H1 (cell line): ENCODE results near the gene NME4. TPM values are rescaled to one million over a fixed set of nuclear protein-coding genes. Genes with fewer than 3 reads are reported as not detected.
A peak's percentile ranks its signal among the peaks of the same experiment; 100 is the strongest.

ENCODE experiments used
- ATF2 ChIP-seq: IDR thresholded peaks from 2 replicates; pipeline ENCODE4 v1.6.1; 2012; ENCODE audit warnings: low read length, inconsistent platforms
- BACH1 ChIP-seq: IDR thresholded peaks from 2 replicates; pipeline ENCODE4 v1.6.1; 2012; ENCODE audit warnings: low read length, improper control_type of control experiment
- CHD1 ChIP-seq: IDR thresholded peaks from 2 replicates; pipeline ENCODE4 v1.6.1; 2012; ENCODE audit warnings: low read depth, low read length, improper control_type of control experiment
- CREB1 ChIP-seq: IDR thresholded peaks from 2 replicates; pipeline ENCODE4 v1.6.1; 2012; ENCODE audit warnings: inconsistent platforms
- EP300 ChIP-seq, 2 experiments: IDR thresholded peaks; 1 replicate in 1 of 2; 2 replicates in 1 of 2; pipeline ENCODE4 v1.6.1; 2011 to 2012; ENCODE audit warnings: low read depth in 2 of 2, low read length in 2 of 2, mild to moderate bottlenecking in 2 of 2, borderline replicate concordance in 1 of 2, inconsistent platforms in 1 of 2, moderate library complexity in 1 of 2
- EZH2 ChIP-seq: fragments of 200-600 bp; sonication (generic); IDR thresholded peaks from 2 replicates; pipeline ENCODE4 v1.7.1; 2012; ENCODE audit warnings: low read depth, mild to moderate bottlenecking, moderate library complexity, low read length, inconsistent platforms; ENCODE audit not compliant: severe bottlenecking
- GTF2F1 ChIP-seq: IDR thresholded peaks from 2 replicates; pipeline ENCODE4 v1.6.1; 2012; ENCODE audit warnings: low read depth, low read length, improper control_type of control experiment, borderline replicate concordance
- MAFK ChIP-seq: IDR thresholded peaks from 2 replicates; pipeline ENCODE4 v1.6.1; 2012; ENCODE audit warnings: low read depth, mild to moderate bottlenecking, improper control_type of control experiment, low read length
- MAX ChIP-seq: IDR thresholded peaks from 2 replicates; pipeline ENCODE4 v1.6.1; 2012; ENCODE audit warnings: inconsistent platforms
- NANOG ChIP-seq: IDR thresholded peaks from 2 replicates; pipeline ENCODE4 v1.6.1; 2011; ENCODE audit warnings: low read length, low read depth, mild to moderate bottlenecking, inconsistent platforms; ENCODE audit not compliant: insufficient read depth, poor library complexity, severe bottlenecking
- NRF1 ChIP-seq: IDR thresholded peaks from 2 replicates; pipeline ENCODE4 v1.6.1; 2011; ENCODE audit warnings: mild to moderate bottlenecking, low read depth, low read length, improper control_type of control experiment
- POLR2A ChIP-seq, 2 experiments: IDR thresholded peaks; 1 replicate in 1 of 2; 2 replicates in 1 of 2; pipeline ENCODE4 v1.6.1; 2011; ENCODE audit warnings: low read depth in 2 of 2, low read length in 2 of 2, mild to moderate bottlenecking in 2 of 2; ENCODE audit errors: control extremely low read depth in 1 of 2
- RBBP5 ChIP-seq: IDR thresholded peaks from 2 replicates; pipeline ENCODE4 v1.7.1; 2012; ENCODE audit warnings: low read depth, mild to moderate bottlenecking, inconsistent platforms, low read length, moderate library complexity, borderline replicate concordance
- SP4 ChIP-seq: IDR thresholded peaks from 2 replicates; pipeline ENCODE4 v1.6.1; 2012; ENCODE audit warnings: low read length, inconsistent platforms
- TAF1 ChIP-seq: IDR thresholded peaks from 2 replicates; pipeline ENCODE4 v1.6.1; 2011; ENCODE audit warnings: mild to moderate bottlenecking, low read depth, low read length
- TAF7 ChIP-seq: optimal IDR thresholded peaks from 2 replicates; pipeline ENCODE3; 2011; ENCODE audit warnings: low read depth, mild to moderate bottlenecking, inconsistent platforms, low read length, moderate library complexity, borderline replicate concordance
- USF2 ChIP-seq: IDR thresholded peaks from 2 replicates; pipeline ENCODE4 v1.6.1; 2011; ENCODE audit warnings: low read length, improper control_type of control experiment
- YY1 ChIP-seq: IDR thresholded peaks from 2 replicates; pipeline ENCODE4 v1.6.1; 2011; ENCODE audit warnings: low read depth, mild to moderate bottlenecking, low read length
- ZNF274 ChIP-seq: IDR thresholded peaks from 2 replicates; pipeline ENCODE4 v1.7.0; 2012; ENCODE audit warnings: low read length, borderline replicate concordance; ENCODE audit errors: extremely low read depth
- polyA plus RNA-seq, 7 experiments: library from polyadenylated mRNA; depleted of rRNA in 3 of 7; stranded (reverse) in 5 of 7; unstranded in 2 of 7; fragments of >200 nt in 5 of 7; fragments of 200-250 nt in 2 of 7; gene quantifications; 1 replicate in 5 of 7; 2 replicates in 1 of 7; 4 replicates in 1 of 7; pipeline versions ENCODE4 v1.2.1 to v1.2.3, GENCODE V29; 2011 to 2013; ENCODE audit warnings: missing spikeins in 2 of 7, mixed read lengths in 2 of 7
- total RNA-seq: library from RNA; stranded (reverse); fragmentation: NEBNext Ultra II Directional; extraction: Animal tissue kit (Norgen Biotek cat#: 25700); gene quantifications from 2 replicates; pipeline ENCODE4 v1.2.1, GENCODE V29; 2021

NME4 gene
- total and polyA plus RNA-seq, 2 of the 8 experiments (the other 6 are each of a cell fraction or from before 2014, with no cell fraction given), result 408 to 863 TPM

GRCh38 chr16:401468-402348 lies 4.7 kb downstream of the NME4 start, which contains the start of gene DECR2 (continued):
- 0 out of 2 replicates have a peak, but pooled peaks have one; percentile 17 for TF ChIP-seq CREB1
- TF ChIP-seq YY1, result no peak
- TF ChIP-seq NANOG, result peak; percentile 27
- peak; percentile 69 to 87 for TF ChIP-seq POLR2A (IDR thresholded peaks at IDR 0.05; ENCODE audit: control extremely low read depth in 1 of 2, low read depth in 2 of 2, low read length in 2 of 2)
- no peak for TF ChIP-seq MAFK
- TF ChIP-seq USF2, result no peak
- TF ChIP-seq ZNF274, result no peak
- peak; percentile 61; the same call in 1 of the 2 replicates for TF ChIP-seq SP4
- no peak for TF ChIP-seq EZH2
- no peak for TF ChIP-seq EP300 (IDR thresholded peaks at IDR 0.05; ENCODE audit: borderline replicate concordance in 1 of 2, low read depth in 2 of 2, low read length in 2 of 2)
- TF ChIP-seq GTF2F1, result no peak
- TF ChIP-seq BACH1, result peak; percentile 47; the same call in 1 of the 2 replicates
- TF ChIP-seq CHD1, result no peak
- peak; percentile 61 for TF ChIP-seq MAX
- peak; percentile 76 for TF ChIP-seq TAF1
- TF ChIP-seq RBBP5, result peak; percentile 55; the same call in 1 of the 2 replicates
- TF ChIP-seq ATF2, result no peak
- peak; percentile 57 for TF ChIP-seq NRF1
- peak; percentile 35 for TF ChIP-seq TAF7
- TF ChIP-seq, all 59 proteins: peak for 16
